H1 (cell line): Measurements from ENCODE around the gene RIPOR2. TPM values are rescaled to one million over a fixed set of nuclear protein-coding genes. Genes with fewer than 3 reads are reported as not detected.

ENCODE experiments used
- ASH2L ChIP-seq: fragments of 200-600, 300-600 bp; sonication (generic); IDR thresholded peaks from one replicate; pipeline ENCODE4 v1.7.1; 2017; ENCODE audit warnings: low read length
- FOSL1 ChIP-seq: IDR thresholded peaks from 2 replicates; pipeline ENCODE4 v1.6.1; 2011; ENCODE audit warnings: mild to moderate bottlenecking, low read depth, low read length, moderate library complexity; ENCODE audit not compliant: insufficient read depth
- JUND ChIP-seq: IDR thresholded peaks from 2 replicates; pipeline ENCODE4 v1.6.1; 2011; ENCODE audit warnings: mild to moderate bottlenecking, improper control_type of control experiment, low read length
- NANOG ChIP-seq: IDR thresholded peaks from 2 replicates; pipeline ENCODE4 v1.6.1; 2011; ENCODE audit warnings: low read length, low read depth, mild to moderate bottlenecking, inconsistent platforms; ENCODE audit not compliant: insufficient read depth, poor library complexity, severe bottlenecking
- RBBP5 ChIP-seq: IDR thresholded peaks from 2 replicates; pipeline ENCODE4 v1.7.1; 2012; ENCODE audit warnings: low read depth, mild to moderate bottlenecking, inconsistent platforms, low read length, moderate library complexity, borderline replicate concordance
- SP4 ChIP-seq: IDR thresholded peaks from 2 replicates; pipeline ENCODE4 v1.6.1; 2012; ENCODE audit warnings: low read length, inconsistent platforms
- YY1 ChIP-seq: IDR thresholded peaks from 2 replicates; pipeline ENCODE4 v1.6.1; 2011; ENCODE audit warnings: low read depth, mild to moderate bottlenecking, low read length
- polyA plus RNA-seq, 7 experiments: library from polyadenylated mRNA; depleted of rRNA in 3 of 7; stranded (reverse) in 5 of 7; unstranded in 2 of 7; fragments of >200 nt in 5 of 7; fragments of 200-250 nt in 2 of 7; gene quantifications; 1 replicate in 5 of 7; 2 replicates in 1 of 7; 4 replicates in 1 of 7; pipeline versions ENCODE4 v1.2.1 to v1.2.3, GENCODE V29; 2011 to 2013; ENCODE audit warnings: missing spikeins in 2 of 7, mixed read lengths in 2 of 7
- total RNA-seq: library from RNA; stranded (reverse); fragmentation: NEBNext Ultra II Directional; extraction: Animal tissue kit (Norgen Biotek cat#: 25700); gene quantifications from 2 replicates; pipeline ENCODE4 v1.2.1, GENCODE V29; 2021

The RIPOR2 gene
- total and polyA plus RNA-seq, 2 of the 8 experiments (the other 6 are each of a cell fraction or from before 2014, with no cell fraction given) = 16.7 to 45.6 TPM

DNA sequence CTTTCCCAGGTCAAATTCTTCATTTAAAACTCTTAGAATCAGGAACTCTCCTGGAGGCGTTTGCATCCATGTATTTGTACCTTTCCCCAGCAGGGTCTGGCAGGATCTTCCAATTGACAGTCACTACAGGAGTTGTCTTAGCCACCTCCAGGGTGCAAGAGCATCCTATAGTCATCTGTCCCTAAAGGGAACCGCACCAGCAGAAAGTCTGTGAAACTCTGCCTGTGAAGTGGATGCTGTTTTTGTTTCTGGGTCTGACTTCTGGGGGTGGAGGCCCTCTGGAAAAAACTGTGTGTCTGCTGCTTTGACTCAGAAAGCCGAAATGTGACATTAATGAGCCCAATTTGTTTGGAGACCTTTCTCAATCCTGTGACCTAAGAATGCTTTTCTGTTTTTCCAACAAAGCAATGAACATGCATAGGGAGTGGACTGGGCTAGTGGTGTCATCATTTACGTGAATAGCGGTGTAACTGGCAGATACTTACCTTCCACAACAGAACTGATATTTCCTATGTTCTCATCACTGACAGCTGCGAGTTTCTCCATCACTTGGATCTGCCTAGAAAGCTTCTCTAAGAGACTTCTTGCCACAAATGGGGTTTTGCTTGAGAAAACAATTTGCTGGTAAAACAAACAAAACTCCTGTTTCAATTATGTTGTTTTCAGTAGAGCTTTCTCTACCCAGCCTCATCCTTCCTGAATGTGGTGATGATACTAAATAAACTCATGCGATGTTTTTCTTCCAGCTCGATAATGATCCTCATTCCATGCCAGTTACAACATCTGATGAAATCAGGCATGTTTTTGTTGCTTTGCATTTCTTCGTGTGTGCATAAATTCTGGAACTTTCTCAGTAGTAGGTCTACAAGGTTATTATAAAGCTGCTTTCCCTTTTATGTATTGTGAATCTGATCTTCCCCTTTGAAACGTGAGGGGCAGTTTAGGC, 103.7 kb downstream of the RIPOR2 start (continued):
- TF ChIP-seq RBBP5 = no peak
- no peak for TF ChIP-seq NANOG
- TF ChIP-seq ASH2L = no peak
- no peak for TF ChIP-seq JUND
- no peak for TF ChIP-seq FOSL1
- TF ChIP-seq SP4 = no peak
- TF ChIP-seq YY1 = no peak
- TF ChIP-seq, all 59 proteins: peak for 0
